ENCODE measurements around the gene RNH1. TPM values are rescaled to one million over a fixed set of nuclear protein-coding genes. Genes with fewer than 3 reads are reported as not detected.

The RNH1 gene
- total RNA-seq, 1 donor from 2014 or later, result 142 TPM

- Histone ChIP-seq H3K9me3 (replicated peaks) (no peaks in the 10 kb centered on the region), H3K27me3 (ENCODE audit: low read depth) (no peaks in the 10 kb centered on the region), H3K27ac (replicated peaks) (no peak overlapping the region), H3K4me1 (no peaks in the 10 kb centered on the region), H3K4me3 (no peak overlapping the region), H3K36me3 (peaks cover 13% of the 10 kb centered on the region)
- TF ChIP-seq, protein P1, sequence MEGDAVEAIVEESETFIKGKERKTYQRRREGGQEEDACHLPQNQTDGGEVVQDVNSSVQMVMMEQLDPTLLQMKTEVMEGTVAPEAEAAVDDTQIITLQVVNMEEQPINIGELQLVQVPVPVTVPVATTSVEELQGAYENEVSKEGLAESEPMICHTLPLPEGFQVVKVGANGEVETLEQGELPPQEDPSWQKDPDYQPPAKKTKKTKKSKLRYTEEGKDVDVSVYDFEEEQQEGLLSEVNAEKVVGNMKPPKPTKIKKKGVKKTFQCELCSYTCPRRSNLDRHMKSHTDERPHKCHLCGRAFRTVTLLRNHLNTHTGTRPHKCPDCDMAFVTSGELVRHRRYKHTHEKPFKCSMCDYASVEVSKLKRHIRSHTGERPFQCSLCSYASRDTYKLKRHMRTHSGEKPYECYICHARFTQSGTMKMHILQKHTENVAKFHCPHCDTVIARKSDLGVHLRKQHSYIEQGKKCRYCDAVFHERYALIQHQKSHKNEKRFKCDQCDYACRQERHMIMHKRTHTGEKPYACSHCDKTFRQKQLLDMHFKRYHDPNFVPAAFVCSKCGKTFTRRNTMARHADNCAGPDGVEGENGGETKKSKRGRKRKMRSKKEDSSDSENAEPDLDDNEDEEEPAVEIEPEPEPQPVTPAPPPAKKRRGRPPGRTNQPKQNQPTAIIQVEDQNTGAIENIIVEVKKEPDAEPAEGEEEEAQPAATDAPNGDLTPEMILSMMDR (IDR thresholded peaks at IDR 0.05; ENCODE audit: borderline replicate concordance), result no peak
- no peak for DNase-seq
- intact Hi-C loops (cut with micrococcal nuclease), result no loop called here
These were observed 29.9 kb downstream of the RNH1 start for GRCh38 chr11:477052-477715.

- H3K9me3 ChIP-seq (replicated peaks), result no peaks in the 10 kb centered on the region
- H3K4me1 ChIP-seq, result no peaks in the 10 kb centered on the region
- TF ChIP-seq, protein P1 (IDR thresholded peaks at IDR 0.05; ENCODE audit: borderline replicate concordance), result no peak
- no peak overlapping the region for H3K4me3 ChIP-seq
- no peaks in the 10 kb centered on the region for H3K27me3 ChIP-seq (ENCODE audit: low read depth)
- intact Hi-C loops (cut with micrococcal nuclease), result no loop called here
- peaks cover 13% of the 10 kb centered on the region for H3K36me3 ChIP-seq
- no peak for DNase-seq
- no peak overlapping the region for H3K27ac ChIP-seq (replicated peaks)
These were observed 30.6 kb downstream of the RNH1 start for GRCh38 chr11:476416-476815.

GRCh38 chr11:475941-476340 is 31.1 kb downstream of the RNH1 start:
- TF ChIP-seq, protein P1 (IDR thresholded peaks at IDR 0.05; ENCODE audit: borderline replicate concordance), result no peak
- intact Hi-C loops (cut with micrococcal nuclease), result no loop called here

GRCh38 chr11:474914-475506 is 32.0 kb downstream of the RNH1 start:
- DNase-seq, result no peak
- no peaks in the 10 kb centered on the region for H3K27me3 ChIP-seq (ENCODE audit: low read depth)
- peaks cover 13% of the 10 kb centered on the region for H3K4me1 ChIP-seq
- H3K36me3 ChIP-seq, result peaks cover 9% of the 10 kb centered on the region
- intact Hi-C loops (cut with micrococcal nuclease), result no loop called here
- no peaks in the 10 kb centered on the region for H3K9me3 ChIP-seq (replicated peaks)
- no peak overlapping the region for H3K27ac ChIP-seq (replicated peaks)
- H3K4me3 ChIP-seq, result no peak overlapping the region
- TF ChIP-seq, protein P1 (IDR thresholded peaks at IDR 0.05; ENCODE audit: borderline replicate concordance), result no peak

More at GRCh38 chr11:475941-476340, 31.1 kb downstream of the RNH1 start:
- H3K27me3 ChIP-seq (ENCODE audit: low read depth), result no peaks in the 10 kb centered on the region
- peaks cover 13% of the 10 kb centered on the region for H3K36me3 ChIP-seq
- H3K4me3 ChIP-seq, result no peak overlapping the region
- no peak overlapping the region for H3K27ac ChIP-seq (replicated peaks)
- DNase-seq, result no peak
- H3K4me1 ChIP-seq, result peaks cover 4% of the 10 kb centered on the region
- H3K9me3 ChIP-seq (replicated peaks), result no peaks in the 10 kb centered on the region

DNA sequence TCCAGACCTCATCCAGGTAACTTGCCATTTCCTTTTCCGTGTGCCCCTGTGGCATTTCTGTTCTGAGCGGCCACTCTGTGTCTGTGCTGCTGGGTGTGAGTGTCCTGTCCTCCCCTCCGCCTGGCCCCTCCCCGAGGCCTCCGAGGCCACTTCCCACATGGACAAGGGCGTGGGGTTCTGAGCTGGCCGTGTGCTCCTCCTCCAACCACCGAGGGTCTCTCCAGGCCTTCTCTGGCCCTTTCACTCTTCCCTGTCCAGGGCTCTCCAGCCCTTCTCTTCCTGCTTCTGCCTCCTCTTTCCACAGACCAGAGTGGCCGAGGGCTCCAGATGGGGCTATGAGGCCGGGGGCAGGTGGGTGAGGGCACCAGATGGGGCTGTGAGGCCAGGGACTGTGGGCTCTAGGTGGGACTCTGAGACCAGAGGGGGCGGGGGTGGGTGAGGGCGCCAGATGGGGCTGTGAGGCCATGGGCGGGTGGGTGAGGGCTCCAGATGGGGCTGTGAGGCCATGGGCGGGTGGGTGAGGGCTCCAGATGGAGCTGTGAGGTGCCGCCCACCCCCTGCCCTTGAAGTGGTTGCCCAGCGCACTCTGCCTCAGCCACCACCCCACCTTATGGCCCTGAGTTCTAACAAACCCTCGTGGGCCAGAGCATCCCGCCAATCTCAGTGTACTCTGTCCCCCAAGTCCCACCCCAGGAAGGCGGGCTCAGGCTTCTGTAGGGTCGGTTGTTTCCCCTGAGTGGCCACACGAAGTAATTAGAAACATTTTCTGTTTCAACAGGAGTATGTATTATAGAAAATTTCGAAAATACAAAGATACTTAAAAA is 32.9 kb downstream of the RNH1 start:
- DNase-seq, result no peak
- Histone ChIP-seq H3K27ac (replicated peaks) (no peak overlapping the region), H3K9me3 (replicated peaks) (no peaks in the 10 kb centered on the region), H3K4me1 (peaks cover 21% of the 10 kb centered on the region), H3K36me3 (peaks cover under 1% of the 10 kb centered on the region), H3K27me3 (ENCODE audit: low read depth) (no peaks in the 10 kb centered on the region), H3K4me3 (no peak overlapping the region)
- TF ChIP-seq, protein P1 (IDR thresholded peaks at IDR 0.05; ENCODE audit: borderline replicate concordance), result no peak
- intact Hi-C loops (cut with micrococcal nuclease), result no loop called here
